ENCODE data around the gene WNK2.

DNA sequence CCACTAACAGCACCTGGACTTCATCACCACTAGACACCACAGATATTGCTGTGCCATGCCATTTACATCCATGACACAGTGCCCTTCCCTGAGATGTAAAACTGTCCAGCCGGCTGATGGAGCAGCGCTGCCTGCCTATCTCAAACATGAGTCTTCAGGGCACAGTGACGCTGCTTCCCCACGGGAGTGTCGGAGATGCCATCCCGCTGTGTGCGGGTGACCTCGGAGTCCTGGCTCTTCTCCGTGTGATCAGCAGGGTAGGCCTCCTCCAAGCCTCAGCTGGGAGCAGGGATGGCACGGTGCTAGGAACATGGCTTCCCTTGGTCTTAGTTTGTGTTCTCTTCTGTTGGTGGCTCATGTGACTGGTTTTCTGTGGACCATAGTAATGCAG, 137.3 kb downstream of the WNK2 start:
- TF ChIP-seq, protein P1, sequence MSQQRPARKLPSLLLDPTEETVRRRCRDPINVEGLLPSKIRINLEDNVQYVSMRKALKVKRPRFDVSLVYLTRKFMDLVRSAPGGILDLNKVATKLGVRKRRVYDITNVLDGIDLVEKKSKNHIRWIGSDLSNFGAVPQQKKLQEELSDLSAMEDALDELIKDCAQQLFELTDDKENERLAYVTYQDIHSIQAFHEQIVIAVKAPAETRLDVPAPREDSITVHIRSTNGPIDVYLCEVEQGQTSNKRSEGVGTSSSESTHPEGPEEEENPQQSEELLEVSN (IDR thresholded peaks at IDR 0.05; ENCODE audit: borderline replicate concordance, low read depth): no peak
- TF ChIP-seq EP300 (IDR thresholded peaks at IDR 0.05) (no peak), RFX5 (IDR thresholded peaks at IDR 0.05) (no peak), KDM5A (IDR thresholded peaks at IDR 0.05) (no peak), PHF8 (IDR thresholded peaks at IDR 0.05; ENCODE audit: borderline replicate concordance, low read depth) (no peak), HOXA7 (CRISPR knock-in tag; IDR thresholded peaks at IDR 0.05) (no peak), CEBPB (IDR thresholded peaks at IDR 0.05) (no peak), POLR2A (IDR thresholded peaks at IDR 0.05; ENCODE audit: low read length) (no peak), FOSL2 (IDR thresholded peaks at IDR 0.05) (no peak), FOSL2 (CRISPR knock-in tag; IDR thresholded peaks at IDR 0.05) (no peak)
- TF ChIP-seq, protein P2, sequence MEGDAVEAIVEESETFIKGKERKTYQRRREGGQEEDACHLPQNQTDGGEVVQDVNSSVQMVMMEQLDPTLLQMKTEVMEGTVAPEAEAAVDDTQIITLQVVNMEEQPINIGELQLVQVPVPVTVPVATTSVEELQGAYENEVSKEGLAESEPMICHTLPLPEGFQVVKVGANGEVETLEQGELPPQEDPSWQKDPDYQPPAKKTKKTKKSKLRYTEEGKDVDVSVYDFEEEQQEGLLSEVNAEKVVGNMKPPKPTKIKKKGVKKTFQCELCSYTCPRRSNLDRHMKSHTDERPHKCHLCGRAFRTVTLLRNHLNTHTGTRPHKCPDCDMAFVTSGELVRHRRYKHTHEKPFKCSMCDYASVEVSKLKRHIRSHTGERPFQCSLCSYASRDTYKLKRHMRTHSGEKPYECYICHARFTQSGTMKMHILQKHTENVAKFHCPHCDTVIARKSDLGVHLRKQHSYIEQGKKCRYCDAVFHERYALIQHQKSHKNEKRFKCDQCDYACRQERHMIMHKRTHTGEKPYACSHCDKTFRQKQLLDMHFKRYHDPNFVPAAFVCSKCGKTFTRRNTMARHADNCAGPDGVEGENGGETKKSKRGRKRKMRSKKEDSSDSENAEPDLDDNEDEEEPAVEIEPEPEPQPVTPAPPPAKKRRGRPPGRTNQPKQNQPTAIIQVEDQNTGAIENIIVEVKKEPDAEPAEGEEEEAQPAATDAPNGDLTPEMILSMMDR (IDR thresholded peaks at IDR 0.05): no peak
- TF ChIP-seq, protein P3, sequence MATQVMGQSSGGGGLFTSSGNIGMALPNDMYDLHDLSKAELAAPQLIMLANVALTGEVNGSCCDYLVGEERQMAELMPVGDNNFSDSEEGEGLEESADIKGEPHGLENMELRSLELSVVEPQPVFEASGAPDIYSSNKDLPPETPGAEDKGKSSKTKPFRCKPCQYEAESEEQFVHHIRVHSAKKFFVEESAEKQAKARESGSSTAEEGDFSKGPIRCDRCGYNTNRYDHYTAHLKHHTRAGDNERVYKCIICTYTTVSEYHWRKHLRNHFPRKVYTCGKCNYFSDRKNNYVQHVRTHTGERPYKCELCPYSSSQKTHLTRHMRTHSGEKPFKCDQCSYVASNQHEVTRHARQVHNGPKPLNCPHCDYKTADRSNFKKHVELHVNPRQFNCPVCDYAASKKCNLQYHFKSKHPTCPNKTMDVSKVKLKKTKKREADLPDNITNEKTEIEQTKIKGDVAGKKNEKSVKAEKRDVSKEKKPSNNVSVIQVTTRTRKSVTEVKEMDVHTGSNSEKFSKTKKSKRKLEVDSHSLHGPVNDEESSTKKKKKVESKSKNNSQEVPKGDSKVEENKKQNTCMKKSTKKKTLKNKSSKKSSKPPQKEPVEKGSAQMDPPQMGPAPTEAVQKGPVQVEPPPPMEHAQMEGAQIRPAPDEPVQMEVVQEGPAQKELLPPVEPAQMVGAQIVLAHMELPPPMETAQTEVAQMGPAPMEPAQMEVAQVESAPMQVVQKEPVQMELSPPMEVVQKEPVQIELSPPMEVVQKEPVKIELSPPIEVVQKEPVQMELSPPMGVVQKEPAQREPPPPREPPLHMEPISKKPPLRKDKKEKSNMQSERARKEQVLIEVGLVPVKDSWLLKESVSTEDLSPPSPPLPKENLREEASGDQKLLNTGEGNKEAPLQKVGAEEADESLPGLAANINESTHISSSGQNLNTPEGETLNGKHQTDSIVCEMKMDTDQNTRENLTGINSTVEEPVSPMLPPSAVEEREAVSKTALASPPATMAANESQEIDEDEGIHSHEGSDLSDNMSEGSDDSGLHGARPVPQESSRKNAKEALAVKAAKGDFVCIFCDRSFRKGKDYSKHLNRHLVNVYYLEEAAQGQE (IDR thresholded peaks at IDR 0.05): no peak
- TF ChIP-seq, protein P4, sequence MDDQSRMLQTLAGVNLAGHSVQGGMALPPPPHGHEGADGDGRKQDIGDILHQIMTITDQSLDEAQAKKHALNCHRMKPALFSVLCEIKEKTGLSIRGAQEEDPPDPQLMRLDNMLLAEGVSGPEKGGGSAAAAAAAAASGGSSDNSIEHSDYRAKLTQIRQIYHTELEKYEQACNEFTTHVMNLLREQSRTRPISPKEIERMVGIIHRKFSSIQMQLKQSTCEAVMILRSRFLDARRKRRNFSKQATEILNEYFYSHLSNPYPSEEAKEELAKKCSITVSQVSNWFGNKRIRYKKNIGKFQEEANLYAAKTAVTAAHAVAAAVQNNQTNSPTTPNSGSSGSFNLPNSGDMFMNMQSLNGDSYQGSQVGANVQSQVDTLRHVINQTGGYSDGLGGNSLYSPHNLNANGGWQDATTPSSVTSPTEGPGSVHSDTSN (IDR thresholded peaks at IDR 0.05): no peak
